Dendritic cell treated with granulocyte-macrophage colony-stimulating factor and Interleukin-4, amounts not matched to agents 40 ng/mL and 50 ng/mL, for 4 days (primary cell): Measurements from ENCODE around the gene MANF.
"Not testable (repeated sequence)": the region's sequence is repeated elsewhere in the genome, so short reads cannot be mapped to it uniquely, and the experiment has no call there.

Experiments
- H3K27ac Mint-ChIP-seq: one replicate; pipeline ENCODE4 v1.8.0; 2022; ENCODE audit warnings: mild to moderate bottlenecking, mixed read lengths
- H3K27me3 Mint-ChIP-seq: one replicate; pipeline ENCODE4 v1.8.0; 2022; ENCODE audit warnings: mild to moderate bottlenecking, mixed read lengths
- H3K36me3 Mint-ChIP-seq: one replicate; pipeline ENCODE4 v1.8.0; 2022; ENCODE audit warnings: low read depth, mixed read lengths
- H3K4me1 Mint-ChIP-seq: one replicate; pipeline ENCODE4 v1.8.0; 2022; ENCODE audit warnings: low read depth, mixed read lengths
- H3K4me3 Mint-ChIP-seq: one replicate; pipeline ENCODE4 v1.8.0; 2022; ENCODE audit warnings: mild to moderate bottlenecking, moderate library complexity, mixed read lengths
- H3K9me3 Mint-ChIP-seq: one replicate; pipeline ENCODE4 v1.8.0; 2022; ENCODE audit warnings: mixed read lengths
- intact Hi-C: fragments of 100-400 bp; cut with micrococcal nuclease; formaldehyde crosslinking; loops from one replicate; pipeline ENCODE4 v1.15.0; 2022

The MANF gene

GRCh38 chr3:51379301-51379700 is 5.8 kb upstream of the MANF start:
- Mint-ChIP-seq H3K27ac (no peak overlapping the region), H3K9me3 (no peaks in the 10 kb centered on the region), H3K4me1 (peaks cover 24% of the 10 kb centered on the region), H3K36me3 (peaks cover 5% of the 10 kb centered on the region), H3K27me3 (peaks cover 8% of the 10 kb centered on the region), H3K4me3 (no peak overlapping the region)
- intact Hi-C loops, result no loop called here

- no peaks in the 10 kb centered on the region for H3K9me3 Mint-ChIP-seq
- peaks cover 11% of the 10 kb centered on the region for H3K36me3 Mint-ChIP-seq
- peaks cover 8% of the 10 kb centered on the region for H3K27me3 Mint-ChIP-seq
- peaks cover 24% of the 10 kb centered on the region for H3K4me1 Mint-ChIP-seq
- no peak overlapping the region for H3K4me3 Mint-ChIP-seq
- intact Hi-C loops, result loop anchor here (5.0 kb wide), 1 partner anchor 808 kb away; no protein-coding TSS in a partner anchor
- H3K27ac Mint-ChIP-seq, result no peak overlapping the region
These were observed 5.2 kb upstream of the MANF start for GRCh38 chr3:51379746-51380455.

- Mint-ChIP-seq H3K4me3 (no peak overlapping the region), H3K27ac (no peak overlapping the region), H3K9me3 (no peaks in the 10 kb centered on the region), H3K36me3 (peaks cover 20% of the 10 kb centered on the region), H3K4me1 (peaks cover 28% of the 10 kb centered on the region), H3K27me3 (peaks cover 8% of the 10 kb centered on the region)
- intact Hi-C loops, result loop anchor here (5.0 kb wide), 1 partner anchor 808 kb away; no protein-coding TSS in a partner anchor
These were observed 4.3 kb upstream of the MANF start for GRCh38 chr3:51380601-51381332.

- Mint-ChIP-seq H3K9me3 (no peaks in the 10 kb centered on the region), H3K4me1 (peaks cover 34% of the 10 kb centered on the region), H3K4me3 (no peak overlapping the region), H3K27me3 (peaks cover 8% of the 10 kb centered on the region), H3K27ac (no peak overlapping the region), H3K36me3 (peaks cover 25% of the 10 kb centered on the region)
- intact Hi-C loops, result loop anchor here (5.0 kb wide), 1 partner anchor 809 kb away; no protein-coding TSS in a partner anchor
These were observed 3.8 kb upstream of the MANF start for GRCh38 chr3:51381333-51381705.

- Mint-ChIP-seq H3K27me3 (peaks cover 8% of the 10 kb centered on the region), H3K4me1 (peaks cover 43% of the 10 kb centered on the region), H3K9me3 (no peaks in the 10 kb centered on the region), H3K27ac (no peak overlapping the region), H3K4me3 (no peak overlapping the region), H3K36me3 (peaks cover 34% of the 10 kb centered on the region)
- intact Hi-C loops, result loop anchor here (5.0 kb wide), 1 partner anchor 810 kb away; no protein-coding TSS in a partner anchor
These were observed 2.9 kb upstream of the MANF start for GRCh38 chr3:51382076-51382745.

- intact Hi-C loops, result loop anchor here (5.0 kb wide), 1 partner anchor 811 kb away; no protein-coding TSS in a partner anchor
- no peak overlapping the region for H3K27ac Mint-ChIP-seq
These were observed 2.0 kb upstream of the MANF start for GRCh38 chr3:51382947-51383578.

GRCh38 chr3:51384055-51384725 is 901 bp upstream of the MANF start:
- H3K4me3 Mint-ChIP-seq, result peak overlapping the region; percentile 93
- H3K9me3 Mint-ChIP-seq, result no peaks in the 10 kb centered on the region
- H3K27ac Mint-ChIP-seq, result peak overlapping the region; percentile 99
- H3K36me3 Mint-ChIP-seq, result peaks cover 54% of the 10 kb centered on the region
- H3K4me1 Mint-ChIP-seq, result peaks cover 58% of the 10 kb centered on the region
- intact Hi-C loops, result loop anchor here (2.0 to 5.0 kb wide), 2 partner anchors 115 to 812 kb away; no protein-coding TSS in a partner anchor
- peaks cover 5% of the 10 kb centered on the region for H3K27me3 Mint-ChIP-seq

More at GRCh38 chr3:51382947-51383578, 2.0 kb upstream of the MANF start:
- peaks cover 43% of the 10 kb centered on the region for H3K36me3 Mint-ChIP-seq
- H3K9me3 Mint-ChIP-seq, result no peaks in the 10 kb centered on the region
- no peak overlapping the region for H3K4me3 Mint-ChIP-seq
- H3K4me1 Mint-ChIP-seq, result peaks cover 51% of the 10 kb centered on the region
- peaks cover 8% of the 10 kb centered on the region for H3K27me3 Mint-ChIP-seq

GRCh38 chr3:51385621-51386091 is 565 bp downstream of the MANF start:
- Mint-ChIP-seq H3K27me3 (no peaks in the 10 kb centered on the region), H3K4me1 (peaks cover 67% of the 10 kb centered on the region), H3K36me3 (peaks cover 69% of the 10 kb centered on the region), H3K4me3 (peak overlapping the region; percentile 93), H3K27ac (peak overlapping the region; percentile 99), H3K9me3 (no peaks in the 10 kb centered on the region)
- intact Hi-C loops, result loop anchor here (2.0 to 5.0 kb wide), 3 partner anchors 113 to 768 kb away; partner anchors contain the start of gene MAPKAPK3

- Mint-ChIP-seq H3K27me3 (no peaks in the 10 kb centered on the region), H3K36me3 (peaks cover 69% of the 10 kb centered on the region), H3K27ac (peak overlapping the region; percentile 99), H3K9me3 (no peaks in the 10 kb centered on the region), H3K4me3 (peak overlapping the region; percentile 93), H3K4me1 (peaks cover 69% of the 10 kb centered on the region)
- intact Hi-C loops, result loop anchor here (5.0 kb wide), 2 partner anchors 296 to 769 kb away; partner anchors contain the start of gene MAPKAPK3
These were observed 1.2 kb downstream of the MANF start for GRCh38 chr3:51386159-51386851.

- Mint-ChIP-seq H3K27ac (peak overlapping the region; percentile 99), H3K27me3 (no peaks in the 10 kb centered on the region), H3K4me1 (peaks cover 69% of the 10 kb centered on the region), H3K9me3 (no peaks in the 10 kb centered on the region), H3K4me3 (peak overlapping the region; percentile 93), H3K36me3 (peaks cover 72% of the 10 kb centered on the region)
- intact Hi-C loops, result loop anchor here (5.0 kb wide), 2 partner anchors 295 to 770 kb away; partner anchors contain the start of gene MAPKAPK3
These were observed 1.8 kb downstream of the MANF start for GRCh38 chr3:51386852-51387229.

GRCh38 chr3:51387281-51387680 is 2.2 kb downstream of the MANF start:
- peaks cover 77% of the 10 kb centered on the region for H3K36me3 Mint-ChIP-seq
- peaks cover 72% of the 10 kb centered on the region for H3K4me1 Mint-ChIP-seq
- not testable (repeated sequence) for H3K27me3 Mint-ChIP-seq, H3K9me3 Mint-ChIP-seq
- peak overlapping the region; percentile 93 for H3K4me3 Mint-ChIP-seq
- intact Hi-C loops, result loop anchor here (5.0 kb wide), 2 partner anchors 295 to 770 kb away; partner anchors contain the start of gene MAPKAPK3
- H3K27ac Mint-ChIP-seq, result peak overlapping the region; percentile 99

- no peaks in the 10 kb centered on the region for H3K9me3 Mint-ChIP-seq
- peak overlapping the region; percentile 45 for H3K27ac Mint-ChIP-seq
- peaks cover 89% of the 10 kb centered on the region for H3K36me3 Mint-ChIP-seq
- no peaks in the 10 kb centered on the region for H3K27me3 Mint-ChIP-seq
- intact Hi-C loops, result loop anchor here (5.0 kb wide), 2 partner anchors 294 to 771 kb away; partner anchors contain the start of gene MAPKAPK3
- peaks cover 77% of the 10 kb centered on the region for H3K4me1 Mint-ChIP-seq
- H3K4me3 Mint-ChIP-seq, result peak overlapping the region; percentile 26
These were observed 3.4 kb downstream of the MANF start for GRCh38 chr3:51388286-51389029.
